DOHH2 (cell line): Measurements from ENCODE around the gene CCNL2.

Source experiments
- CTCF ChIP-seq: fragments of 200-600 bp; sonication (generic); IDR thresholded peaks from one replicate; pipeline ENCODE4 v1.5.1; 2014; ENCODE audit warnings: antibody characterized with exemption, mild to moderate bottlenecking, low read depth, low read length; ENCODE audit not compliant: poor library complexity, severe bottlenecking
- EZH2phosphoT487 ChIP-seq: fragments of 200-600 bp; sonication (generic); IDR thresholded peaks from 2 replicates; pipeline ENCODE4 v1.6.1; 2017; ENCODE audit warnings: borderline replicate concordance, mild to moderate bottlenecking, antibody characterized with exemption, low read length, moderate library complexity, mixed read lengths

- TF ChIP-seq CTCF (no peak), EZH2phosphoT487 (no peak)
These were observed 59.0 kb downstream of the CCNL2 start for GRCh38 chr1:1340185-1340584.
